GM21717 (cell line): ENCODE results near the gene CD58.
"Not testable (repeated sequence)": the region's sequence is repeated elsewhere in the genome, so short reads cannot be mapped to it uniquely, and the experiment has no call there.

Experiments
- ATAC-seq: cut with Tn5 transposase; IDR thresholded peaks from one replicate; pipeline ENCODE4 v1.9.1; 2021; ENCODE audit warnings: mild to moderate bottlenecking, moderate library complexity; ENCODE audit not compliant: unreplicated experiment

Gene CD58

GRCh38 chr1:116570358-116571214 lies at the start of gene CD58:
CD58 (minus strand) TSS chr1:116571026; CDS start chr1:116570972, 54 bp downstream.
- peak; percentile 61 for ATAC-seq

- not testable (repeated sequence) for ATAC-seq
Measured at GRCh38 chr1:116620392-116620791, 49.6 kb upstream of the CD58 start.

GRCh38 chr1:116619106-116619505 lies 48.3 kb upstream of the CD58 start:
- ATAC-seq = not testable (repeated sequence)

- ATAC-seq = not testable (repeated sequence)
Measured at GRCh38 chr1:116617808-116618207, 47.0 kb upstream of the CD58 start.

- ATAC-seq = not testable (repeated sequence)
Measured at GRCh38 chr1:116613825-116614224, 43.0 kb upstream of the CD58 start.

- not testable (repeated sequence) for ATAC-seq
Measured at GRCh38 chr1:116609801-116610371, 39.1 kb upstream of the CD58 start.

- ATAC-seq = not testable (repeated sequence)
Measured at GRCh38 chr1:116608841-116609240, 38.0 kb upstream of the CD58 start.

GRCh38 chr1:116608151-116608550 lies 37.3 kb upstream of the CD58 start:
- not testable (repeated sequence) for ATAC-seq

GRCh38 chr1:116607463-116607862 lies 36.6 kb upstream of the CD58 start:
- not testable (repeated sequence) for ATAC-seq

GRCh38 chr1:116606067-116606466 lies 35.2 kb upstream of the CD58 start:
- ATAC-seq = not testable (repeated sequence)

GRCh38 chr1:116605315-116605714 lies 34.5 kb upstream of the CD58 start:
- ATAC-seq = no peak

- not testable (repeated sequence) for ATAC-seq
Measured at GRCh38 chr1:116604408-116604807, 33.6 kb upstream of the CD58 start.

- not testable (repeated sequence) for ATAC-seq
Measured at GRCh38 chr1:116603646-116604045, 32.8 kb upstream of the CD58 start.

GRCh38 chr1:116599369-116599768 lies 28.5 kb upstream of the CD58 start:
- ATAC-seq = not testable (repeated sequence)

GRCh38 chr1:116598420-116599036 lies 27.7 kb upstream of the CD58 start:
- ATAC-seq = not testable (repeated sequence)

- ATAC-seq = peak; percentile 74
Measured at GRCh38 chr1:116597388-116597787, 26.6 kb upstream of the CD58 start.

GRCh38 chr1:116596742-116597307 lies 26.0 kb upstream of the CD58 start:
- not testable (repeated sequence) for ATAC-seq

GRCh38 chr1:116595946-116596741 lies 25.3 kb upstream of the CD58 start:
- peak; percentile 42 for ATAC-seq

- not testable (repeated sequence) for ATAC-seq
Measured at GRCh38 chr1:116595065-116595840, 24.4 kb upstream of the CD58 start.

GRCh38 chr1:116593977-116594376 lies 23.2 kb upstream of the CD58 start:
- not testable (repeated sequence) for ATAC-seq
